Adrenal gland (tissue), 12 donors: Measurements from ENCODE around the gene MAD1L1. TPM values are rescaled to one million over a fixed set of nuclear protein-coding genes. Genes with fewer than 3 reads are reported as not detected.
A peak's percentile ranks its signal among the peaks of the same experiment; 100 is the strongest.

ENCODE experiments used
- DNase-seq, 7 donors: peaks; one replicate each; pipeline ENCODE4 v3.0.0-alpha.2; 2019 to 2020
- H3K27ac ChIP-seq, 5 donors: fragments of 200-600 bp; sonication (generic) in 4 of 5; 1 replicate in 3 of 5; 2 replicates in 2 of 5; pipeline versions ENCODE4 v1.5.1 to v1.8.0; 2016 to 2020; ENCODE audit warnings: mild to moderate bottlenecking in 1 of 5
- H3K27me3 ChIP-seq: fragments of 200-600 bp; 2 replicates; pipeline ENCODE4 v1.8.0; 2021
- H3K36me3 ChIP-seq, 2 donors: fragments of 200-600 bp; replicated peaks in 1 of 2; 1 replicate in 1 of 2; 2 replicates in 1 of 2; pipeline versions ENCODE4 v1.5.1 to v1.8.0; 2018 to 2022
- H3K4me1 ChIP-seq, 2 donors: fragments of 200-600 bp; replicated peaks in 1 of 2; 1 replicate in 1 of 2; 2 replicates in 1 of 2; pipeline versions ENCODE4 v1.5.1 to v1.8.0; 2018 to 2021
- H3K4me3 ChIP-seq, 4 donors: fragments of 200-600 bp; sonication (generic) in 3 of 4; one replicate each; pipeline ENCODE4 v1.5.1; 2016 to 2018
- H3K9me3 ChIP-seq, 3 donors: fragments of 200-600 bp; sonication (generic) in 1 of 3; replicated peaks in 1 of 3; 1 replicate in 2 of 3; 2 replicates in 1 of 3; pipeline versions ENCODE4 v1.5.1 to v1.8.0; 2016 to 2021
- CTCF ChIP-seq, 6 experiments: fragments of 450-650 bp in 4 of 6; fragments of 200-600 bp in 2 of 6; sonication (generic) in 1 of 6; IDR thresholded peaks; 1 replicate in 5 of 6; 2 replicates in 1 of 6; pipeline versions ENCODE4 v1.5.1 to v1.8.0; 2016 to 2021; ENCODE audit warnings: antibody characterized with exemption in 6 of 6, mild to moderate bottlenecking in 2 of 6, moderate library complexity in 1 of 6
- POLR2A ChIP-seq, 2 donors: fragments of 450-650 bp; IDR thresholded peaks; one replicate each; pipeline ENCODE4 v1.6.1; 2017; ENCODE audit warnings: antibody characterized with exemption in 2 of 2, mild to moderate bottlenecking in 2 of 2, moderate library complexity in 1 of 2
- WGBS, 4 donors: extraction: QIAGEN DNeasy Blood & Tissue Kit in 2 of 4; methylation state at CpG; one replicate each; pipeline versions ENCODE4 v1.1.5 to v1.1.7; 2013 to 2017; 5-methylcytosine and 5-hydroxymethylcytosine counted together
- intact Hi-C, 2 donors: fragments of 100-400 bp; cut with DNase I; formaldehyde crosslinking; loops; one replicate each; pipeline versions ENCODE4 v1.14.1 to v1.15.0; 2022 to 2023
- polyA plus RNA-seq, 3 donors: library from polyadenylated mRNA; stranded (reverse); fragments of 200-250 nt in 2 of 3; fragments of 350-450 nt in 1 of 3; fragmentation: Illumina TruSeq in 1 of 3; extraction: RNeasy Lipid Tissue Mini Kit (QIAGEN cat#74804) in 1 of 3; gene quantifications; one replicate each; pipeline ENCODE4 v1.2.3, GENCODE V29; 2013 to 2014
- total RNA-seq, 9 donors: library from RNA; depleted of rRNA in 4 of 9; stranded (reverse); fragments of >200 nt in 4 of 9; fragments of 120-200 nt in 1 of 9; fragmentation: NEBNext Ultra II Directional in 1 of 9; extraction: Animal tissue kit (Norgen Biotek cat#: 25700) in 1 of 9; gene quantifications; one replicate each; pipeline versions ENCODE4 v1.1.0 to v1.2.4, GENCODE V29; 2013 to 2023
- donor health status: healthy with polysubstance abuse.
- donor health status: Bipolar disorder and iron deficiency.
- donor health status: DM: yes; HTN: yes; CAD: no.
- donor health status: DM: no; HTN: no; CAD: no.
- donor health status: DM: no; HTN: no; CAD: no.
- donor health status: DM: yes; HTN: yes; CAD: no.

MAD1L1 gene
- total and polyA plus RNA-seq, 12 donors, result 6.7 to 87.7 (median 28.9) TPM

GRCh38 chr7:2078899-2079298 lies 153.8 kb downstream of the MAD1L1 start:
- H3K9me3 ChIP-seq, result no peaks in the 10 kb centered on the region
- H3K4me1 ChIP-seq, result no peaks in the 10 kb centered on the region
- peak overlapping the region in 1 of 5 donors; percentile 60 for H3K27ac ChIP-seq
- no peak overlapping the region for H3K4me3 ChIP-seq
- TF ChIP-seq POLR2A (IDR thresholded peaks at IDR 0.05) (no peak), CTCF (IDR thresholded peaks at IDR 0.05) (no peak)
- no peaks in the 10 kb centered on the region for H3K27me3 ChIP-seq
- intact Hi-C loops, result no loop called here
- H3K36me3 ChIP-seq, result no peaks in the 10 kb centered on the region
- no peak for DNase-seq
- 87 to 97% (median 90%) methylated on average over 7 to 15 of the region's 15 CpGs for WGBS, 4 donors

- no peaks in the 10 kb centered on the region for H3K4me1 ChIP-seq
- H3K36me3 ChIP-seq, result no peaks in the 10 kb centered on the region
- H3K4me3 ChIP-seq, result no peak overlapping the region
- intact Hi-C loops, result no loop called here
- TF ChIP-seq POLR2A (IDR thresholded peaks at IDR 0.05) (no peak), CTCF (IDR thresholded peaks at IDR 0.05) (no peak)
- no peaks in the 10 kb centered on the region for H3K9me3 ChIP-seq
- H3K27ac ChIP-seq, result no peak overlapping the region
- WGBS, 4 donors, result 86 to 97% (median 92%) methylated on average over 20 to 27 of the region's 27 CpGs
- no peaks in the 10 kb centered on the region for H3K27me3 ChIP-seq
- DNase-seq, result no peak
Observed at GRCh38 chr7:2076649-2077064, 156.1 kb downstream of the MAD1L1 start.

- H3K9me3 ChIP-seq, result no peaks in the 10 kb centered on the region
- no peak overlapping the region for H3K4me3 ChIP-seq
- no peak overlapping the region for H3K27ac ChIP-seq
- no peaks in the 10 kb centered on the region for H3K27me3 ChIP-seq
- no peak for DNase-seq
- TF ChIP-seq CTCF (IDR thresholded peaks at IDR 0.05) (no peak), POLR2A (IDR thresholded peaks at IDR 0.05) (no peak)
- no peaks in the 10 kb centered on the region for H3K36me3 ChIP-seq
- whole genome bisulfite sequencing, 4 donors, result 93 to 96% (median 95%) methylated on average over 11 to 17 of the region's 17 CpGs
- intact Hi-C loops, result no loop called here
- no peaks in the 10 kb centered on the region for H3K4me1 ChIP-seq
Observed at GRCh38 chr7:2075811-2076210, 156.9 kb downstream of the MAD1L1 start.

GRCh38 chr7:2074691-2075090 lies 158.1 kb downstream of the MAD1L1 start:
- WGBS, 4 donors, result 88 to 91% (median 90%) methylated on average over 15 to 17 of the region's 17 CpGs
- Histone ChIP-seq H3K27me3 (no peaks in the 10 kb centered on the region), H3K4me1 (no peaks in the 10 kb centered on the region), H3K36me3 (no peaks in the 10 kb centered on the region), H3K27ac (no peak overlapping the region), H3K9me3 (no peaks in the 10 kb centered on the region), H3K4me3 (no peak overlapping the region)
- intact Hi-C loops, result no loop called here
- TF ChIP-seq CTCF (IDR thresholded peaks at IDR 0.05) (no peak), POLR2A (IDR thresholded peaks at IDR 0.05) (no peak)
- DNase-seq, result no peak
